PC-3 (cell line): Measurements from ENCODE around the gene PSME1.

ENCODE experiments used
- EZH2 ChIP-seq: fragments of 300-600 bp; sonication (generic); IDR thresholded peaks from one replicate; pipeline ENCODE4 v1.6.1; 2017; ENCODE audit warnings: antibody characterized with exemption, mild to moderate bottlenecking, low read length; ENCODE audit not compliant: unreplicated experiment
- TF ChIP-seq, protein P1 (sequence below): fragments of 300-600 bp; sonication (generic); conservative IDR thresholded peaks from 2 replicates; pipeline ENCODE4 v1.5.1; 2017; ENCODE audit warnings: antibody characterized with exemption, low read depth, mild to moderate bottlenecking, low read length

DNA sequence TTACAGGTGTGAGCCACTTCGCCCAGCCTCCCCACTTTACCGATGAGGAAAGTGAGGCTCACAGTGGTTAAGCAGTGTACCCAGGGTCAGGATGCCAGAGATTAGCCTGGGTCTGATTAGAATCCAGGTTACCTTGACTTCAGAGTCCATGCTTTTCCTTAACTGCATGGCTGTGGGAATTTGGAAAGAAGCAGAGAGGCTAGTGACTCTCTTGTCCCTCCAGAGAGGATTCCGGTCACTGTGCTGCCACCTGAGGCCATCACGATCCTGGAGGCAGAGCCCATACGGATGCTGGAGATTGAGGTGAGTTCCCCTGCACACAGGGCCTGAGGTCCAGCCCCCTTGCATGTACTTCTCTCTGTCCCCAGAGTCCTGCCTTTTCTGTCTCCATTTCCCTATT, 40.6 kb downstream of the PSME1 start:
- TF ChIP-seq, protein P1, sequence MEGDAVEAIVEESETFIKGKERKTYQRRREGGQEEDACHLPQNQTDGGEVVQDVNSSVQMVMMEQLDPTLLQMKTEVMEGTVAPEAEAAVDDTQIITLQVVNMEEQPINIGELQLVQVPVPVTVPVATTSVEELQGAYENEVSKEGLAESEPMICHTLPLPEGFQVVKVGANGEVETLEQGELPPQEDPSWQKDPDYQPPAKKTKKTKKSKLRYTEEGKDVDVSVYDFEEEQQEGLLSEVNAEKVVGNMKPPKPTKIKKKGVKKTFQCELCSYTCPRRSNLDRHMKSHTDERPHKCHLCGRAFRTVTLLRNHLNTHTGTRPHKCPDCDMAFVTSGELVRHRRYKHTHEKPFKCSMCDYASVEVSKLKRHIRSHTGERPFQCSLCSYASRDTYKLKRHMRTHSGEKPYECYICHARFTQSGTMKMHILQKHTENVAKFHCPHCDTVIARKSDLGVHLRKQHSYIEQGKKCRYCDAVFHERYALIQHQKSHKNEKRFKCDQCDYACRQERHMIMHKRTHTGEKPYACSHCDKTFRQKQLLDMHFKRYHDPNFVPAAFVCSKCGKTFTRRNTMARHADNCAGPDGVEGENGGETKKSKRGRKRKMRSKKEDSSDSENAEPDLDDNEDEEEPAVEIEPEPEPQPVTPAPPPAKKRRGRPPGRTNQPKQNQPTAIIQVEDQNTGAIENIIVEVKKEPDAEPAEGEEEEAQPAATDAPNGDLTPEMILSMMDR = no peak
- no peak for TF ChIP-seq EZH2
